Measurements from ENCODE around the gene PCMT1. TPM values are rescaled to one million over a fixed set of nuclear protein-coding genes. Genes with fewer than 3 reads are reported as not detected.
A peak's percentile ranks its signal among the peaks of the same experiment; 100 is the strongest.

PCMT1 gene
- total RNA-seq, 2 donors from 2014 or later: 67.9 to 68.5 TPM

DNA sequence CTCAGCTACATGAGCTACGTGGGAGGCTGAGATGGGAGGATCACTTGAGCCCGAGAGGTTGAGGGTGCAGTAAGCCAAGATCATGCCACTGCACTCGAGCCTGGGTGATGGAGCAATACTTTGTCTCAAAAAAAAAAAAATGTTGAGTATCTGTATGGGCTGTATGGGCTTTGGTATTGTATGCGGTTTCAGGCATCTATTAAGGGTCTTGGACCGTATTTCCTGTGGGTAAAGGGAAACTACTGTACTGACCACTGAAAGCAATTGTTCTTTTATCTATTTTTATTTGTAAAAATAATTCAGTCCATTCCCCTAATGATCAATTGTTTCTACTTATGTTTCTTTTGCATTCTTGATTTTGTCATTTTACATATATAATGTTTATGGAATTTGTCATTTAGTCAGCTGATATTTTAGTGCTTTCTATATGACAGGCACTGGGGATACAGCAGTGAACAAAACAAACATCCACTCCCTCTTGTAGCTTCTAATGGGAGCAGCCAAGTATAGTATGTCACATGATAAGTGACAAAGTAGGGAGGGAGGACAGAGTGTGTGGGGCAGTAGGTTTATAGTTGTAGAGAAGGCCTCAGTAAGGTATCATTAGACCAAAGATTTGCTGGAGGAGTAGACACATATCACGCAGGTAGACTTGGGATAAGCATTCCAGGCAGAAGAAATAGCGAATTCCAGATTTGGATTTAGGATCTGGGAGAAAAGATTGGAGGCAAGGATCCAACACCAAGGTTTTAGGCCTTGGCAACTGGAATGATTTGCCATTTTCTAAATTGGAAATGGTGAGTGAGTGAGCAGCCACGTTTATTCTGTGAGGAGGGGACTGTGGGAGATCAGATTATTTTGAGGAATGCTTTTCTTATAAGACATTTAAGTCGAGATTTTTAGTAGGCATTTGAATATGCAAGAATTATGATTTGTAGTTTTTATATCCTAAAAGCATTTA lies 6.0 kb downstream of the PCMT1 start:
- H3K4me3 Mint-ChIP-seq: no peak overlapping the region
- ATAC-seq (no peak), DNase-seq (ENCODE audit: low spot score) (no peak)
- peaks cover 13 to 18% of the 10 kb centered on the region in 2 donors for H3K4me1 Mint-ChIP-seq (ENCODE audit: low read depth in 2 of 2)
- peak overlapping the region in 1 of 2 donors; percentile 7 for H3K27ac Mint-ChIP-seq
- peaks cover 7% of the 10 kb centered on the region for H3K36me3 Mint-ChIP-seq
- H3K9me3 Mint-ChIP-seq: no peaks in the 10 kb centered on the region
- H3K27me3 Mint-ChIP-seq: no peaks in the 10 kb centered on the region

DNA sequence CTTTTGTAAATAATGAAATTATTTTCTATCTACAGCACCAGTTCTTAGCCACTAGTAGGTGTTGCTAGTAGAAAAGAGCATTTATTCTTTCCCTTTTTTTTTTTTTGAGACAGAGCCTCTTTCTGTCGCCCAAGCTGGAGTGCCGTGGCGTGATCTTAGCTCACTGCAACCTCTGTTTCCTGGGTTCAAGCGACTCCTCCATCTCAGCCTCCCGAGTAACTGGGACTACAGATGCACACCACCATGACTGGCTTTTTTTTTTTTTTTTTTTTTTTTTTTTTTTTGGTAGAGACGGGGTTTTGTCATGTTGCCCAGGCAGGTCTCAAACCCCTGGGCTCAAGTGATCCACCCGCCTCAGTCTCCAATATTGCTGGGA lies 6.7 kb downstream of the PCMT1 start:
- H3K4me3 Mint-ChIP-seq: no peak overlapping the region
- peaks cover 16 to 19% of the 10 kb centered on the region in 2 donors for H3K4me1 Mint-ChIP-seq (ENCODE audit: low read depth in 2 of 2)
- ATAC-seq (no peak), DNase-seq (ENCODE audit: low spot score) (no peak)
- no peaks in the 10 kb centered on the region for H3K9me3 Mint-ChIP-seq
- H3K27me3 Mint-ChIP-seq: no peaks in the 10 kb centered on the region
- H3K36me3 Mint-ChIP-seq: peaks cover 7% of the 10 kb centered on the region
- H3K27ac Mint-ChIP-seq: no peak overlapping the region

DNA sequence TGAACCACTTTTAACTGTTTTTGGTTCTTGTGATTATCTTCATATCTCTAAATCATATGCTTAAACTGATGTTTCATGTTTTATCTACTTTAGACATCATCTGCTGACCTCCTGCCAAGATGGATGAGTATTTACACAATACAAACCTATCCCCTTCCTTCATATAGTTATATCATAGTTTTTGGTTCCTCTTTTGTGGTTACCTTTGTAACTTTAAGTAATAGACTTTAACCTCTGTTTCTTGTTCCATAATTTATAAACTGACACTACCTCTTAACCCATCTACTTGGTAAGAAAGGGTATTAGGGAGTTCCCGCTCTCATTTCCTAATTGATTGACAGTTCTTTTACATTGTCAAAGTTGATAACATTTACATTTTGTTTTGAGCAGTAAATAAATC lies 11.9 kb downstream of the PCMT1 start:
- H3K4me3 Mint-ChIP-seq: no peak overlapping the region
- ATAC-seq (no peak), DNase-seq (ENCODE audit: low spot score) (no peak)
- H3K4me1 Mint-ChIP-seq (ENCODE audit: low read depth in 2 of 2): peaks cover 19 to 26% of the 10 kb centered on the region in 2 donors
- H3K9me3 Mint-ChIP-seq: peaks cover 3% of the 10 kb centered on the region
- H3K36me3 Mint-ChIP-seq: peaks cover 15% of the 10 kb centered on the region
- no peaks in the 10 kb centered on the region for H3K27me3 Mint-ChIP-seq
- peak overlapping the region in 1 of 2 donors; percentile 12 for H3K27ac Mint-ChIP-seq

DNA sequence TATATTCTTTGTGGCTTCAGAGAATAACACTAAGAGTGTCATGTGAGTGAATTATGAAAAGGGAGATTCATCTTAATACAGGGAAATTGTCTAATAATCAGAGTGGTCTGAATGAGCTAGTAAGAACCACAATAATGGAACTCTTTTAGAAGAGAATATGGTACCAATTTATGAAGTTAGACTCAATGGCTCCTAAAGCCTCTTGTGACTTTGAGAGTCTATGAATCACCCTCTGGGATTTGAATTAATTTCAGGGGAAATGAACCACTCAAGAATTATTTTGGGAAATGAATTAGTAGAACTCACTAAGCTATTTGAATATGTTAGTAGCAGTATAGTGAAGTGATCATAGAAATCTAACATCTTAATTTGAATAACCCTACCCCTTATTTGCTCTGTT lies 14.3 kb downstream of the PCMT1 start:
- DNase-seq (ENCODE audit: low spot score) (no peak), ATAC-seq (no peak)
- Mint-ChIP-seq H3K9me3 (peaks cover 7% of the 10 kb centered on the region), H3K27ac (peak overlapping the region in 1 of 2 donors; percentile 67), H3K36me3 (peaks cover 20% of the 10 kb centered on the region), H3K4me1 (ENCODE audit: low read depth in 2 of 2) (peaks cover 17 to 26% of the 10 kb centered on the region in 2 donors), H3K27me3 (no peaks in the 10 kb centered on the region), H3K4me3 (no peak overlapping the region)

DNA sequence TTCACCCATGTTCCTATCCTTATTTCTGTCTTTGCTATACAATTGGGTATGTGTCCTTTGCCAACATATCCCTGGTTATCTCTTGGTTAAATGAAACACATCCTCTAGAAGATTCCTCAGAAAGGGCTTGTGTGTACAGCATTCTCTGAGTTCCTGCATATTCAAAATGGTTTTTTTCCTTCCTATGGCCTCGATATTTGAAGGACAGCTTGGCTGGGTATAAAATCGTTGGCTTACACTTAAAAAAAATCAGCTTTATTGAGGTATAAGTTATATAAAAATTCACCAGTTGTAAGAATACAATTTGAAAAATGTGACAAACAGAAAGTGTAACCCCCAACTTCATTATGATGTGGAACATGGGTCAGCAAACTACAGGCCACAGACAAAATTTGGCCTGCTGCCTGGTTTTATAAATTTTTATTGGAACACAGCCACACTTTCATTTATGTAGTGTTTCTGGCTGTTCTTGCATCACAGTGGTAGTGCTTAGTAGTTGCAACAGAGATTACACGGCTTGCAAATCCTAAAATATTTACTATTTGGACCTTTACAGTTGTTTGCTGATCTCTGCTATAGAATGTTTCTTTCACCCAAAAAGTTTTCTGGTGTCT lies 16.7 kb downstream of the PCMT1 start:
- peaks cover 15 to 17% of the 10 kb centered on the region in 2 donors for H3K4me1 Mint-ChIP-seq (ENCODE audit: low read depth in 2 of 2)
- H3K27me3 Mint-ChIP-seq: no peaks in the 10 kb centered on the region
- H3K36me3 Mint-ChIP-seq: peaks cover 19% of the 10 kb centered on the region
- ATAC-seq (no peak), DNase-seq (ENCODE audit: low spot score) (no peak)
- no peak overlapping the region for H3K27ac Mint-ChIP-seq
- H3K9me3 Mint-ChIP-seq: peaks cover 7% of the 10 kb centered on the region
- no peak overlapping the region for H3K4me3 Mint-ChIP-seq

DNA sequence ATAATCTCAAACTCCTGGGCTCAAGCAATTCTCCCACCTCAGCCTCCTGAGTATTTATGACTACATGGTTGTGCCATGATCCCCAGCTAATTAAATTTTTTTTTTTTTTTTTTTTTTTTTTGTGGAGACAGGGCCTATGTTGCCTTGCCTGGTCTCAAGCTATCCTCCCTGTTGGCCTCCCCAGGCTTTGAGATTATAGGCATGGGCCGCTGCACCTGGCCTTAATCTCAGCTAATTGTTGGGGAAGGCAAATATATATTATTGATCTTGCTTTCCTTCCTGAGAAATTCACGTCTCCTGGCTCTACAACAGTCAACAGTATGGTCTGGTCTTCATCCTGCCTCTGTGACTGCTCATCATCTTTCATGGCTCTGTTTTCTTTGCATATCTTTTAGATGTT lies 20.1 kb downstream of the PCMT1 start:
- H3K27me3 Mint-ChIP-seq: no peaks in the 10 kb centered on the region
- H3K4me1 Mint-ChIP-seq (ENCODE audit: low read depth in 2 of 2): peaks cover 8 to 11% of the 10 kb centered on the region in 2 donors
- DNase-seq (ENCODE audit: low spot score): no peak
- no peak overlapping the region for H3K4me3 Mint-ChIP-seq
- H3K36me3 Mint-ChIP-seq: peaks cover 19% of the 10 kb centered on the region
- ATAC-seq: no peak
- H3K9me3 Mint-ChIP-seq: peaks cover 7% of the 10 kb centered on the region
- H3K27ac Mint-ChIP-seq: peak overlapping the region in 1 of 2 donors; percentile 8

DNA sequence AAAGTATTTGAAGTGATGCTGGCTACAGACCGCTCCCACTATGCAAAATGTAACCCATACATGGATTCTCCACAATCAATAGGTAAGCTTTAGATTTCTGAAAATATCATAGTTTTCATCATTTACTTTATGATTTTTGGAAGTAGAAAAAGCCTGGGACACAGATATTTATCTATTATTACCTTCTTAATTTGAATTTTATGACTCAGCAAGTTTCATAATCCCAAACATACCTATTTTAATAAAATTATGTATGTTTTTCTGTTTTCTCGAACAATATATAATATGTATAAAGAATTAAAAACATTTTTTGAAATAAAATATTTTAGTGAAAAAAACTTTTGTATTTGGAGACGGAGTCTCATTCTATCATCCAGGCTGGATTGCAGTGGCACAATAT lies 21.6 kb downstream of the PCMT1 start:
- no peak for DNase-seq (ENCODE audit: low spot score)
- Mint-ChIP-seq H3K36me3 (peaks cover 13% of the 10 kb centered on the region), H3K9me3 (peaks cover 3% of the 10 kb centered on the region), H3K4me3 (no peak overlapping the region), H3K27ac (no peak overlapping the region), H3K27me3 (no peaks in the 10 kb centered on the region), H3K4me1 (ENCODE audit: low read depth in 2 of 2) (peaks cover 4 to 8% of the 10 kb centered on the region in 2 donors)
- ATAC-seq: no peak

DNA sequence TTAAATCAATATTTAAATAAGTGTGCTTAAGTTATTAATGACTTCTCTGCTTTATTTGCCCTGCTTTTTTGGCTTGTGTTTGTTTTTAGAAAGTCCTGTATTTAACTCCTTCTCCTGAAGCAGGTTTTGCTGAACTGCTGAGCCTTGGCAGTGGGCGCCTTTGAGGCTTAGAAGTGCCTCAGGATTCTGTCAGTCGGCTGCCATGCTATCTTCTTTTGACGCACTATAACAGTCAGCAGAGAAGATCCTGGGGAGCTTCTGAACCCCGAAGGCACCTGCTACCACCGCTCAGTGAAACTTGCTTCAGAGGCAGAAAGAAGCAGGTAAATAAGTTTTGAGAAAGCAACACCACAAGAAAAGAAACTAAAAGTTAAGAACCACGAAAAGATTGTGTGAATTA lies 22.4 kb downstream of the PCMT1 start:
- peaks cover 6% of the 10 kb centered on the region for H3K36me3 Mint-ChIP-seq
- H3K4me3 Mint-ChIP-seq: no peak overlapping the region
- no peaks in the 10 kb centered on the region for H3K9me3 Mint-ChIP-seq
- no peak overlapping the region for H3K27ac Mint-ChIP-seq
- no peaks in the 10 kb centered on the region for H3K27me3 Mint-ChIP-seq
- DNase-seq (ENCODE audit: low spot score) (no peak), ATAC-seq (no peak)
- H3K4me1 Mint-ChIP-seq (ENCODE audit: low read depth in 2 of 2): peaks cover 3 to 6% of the 10 kb centered on the region in 2 donors

DNA sequence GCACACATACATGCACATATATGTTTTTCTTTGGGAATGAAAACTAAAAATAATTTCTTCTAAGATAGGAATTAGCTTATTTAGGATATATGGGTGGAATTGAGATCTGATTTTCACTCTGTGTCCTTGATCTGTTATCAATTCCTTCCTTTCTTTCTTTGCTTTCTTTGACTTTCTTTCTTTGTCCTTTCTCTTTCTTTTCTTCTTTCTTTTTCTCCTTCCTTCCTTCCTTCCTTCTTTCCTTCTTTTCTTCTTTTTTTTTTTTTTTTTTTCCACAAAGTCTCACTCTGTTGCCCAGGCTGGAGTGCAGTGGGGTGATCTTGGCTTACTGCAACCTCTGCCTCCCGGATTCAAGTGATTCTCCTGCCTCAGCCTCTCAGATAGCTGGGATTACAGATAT lies 28.1 kb downstream of the PCMT1 start:
- Mint-ChIP-seq H3K27ac (no peak overlapping the region), H3K4me1 (ENCODE audit: low read depth in 2 of 2) (peaks cover 0 to 5% of the 10 kb centered on the region in 2 donors), H3K36me3 (peaks cover 5% of the 10 kb centered on the region), H3K9me3 (no peaks in the 10 kb centered on the region), H3K4me3 (no peak overlapping the region), H3K27me3 (no peaks in the 10 kb centered on the region)
- DNase-seq (ENCODE audit: low spot score) (no peak), ATAC-seq (no peak)

DNA sequence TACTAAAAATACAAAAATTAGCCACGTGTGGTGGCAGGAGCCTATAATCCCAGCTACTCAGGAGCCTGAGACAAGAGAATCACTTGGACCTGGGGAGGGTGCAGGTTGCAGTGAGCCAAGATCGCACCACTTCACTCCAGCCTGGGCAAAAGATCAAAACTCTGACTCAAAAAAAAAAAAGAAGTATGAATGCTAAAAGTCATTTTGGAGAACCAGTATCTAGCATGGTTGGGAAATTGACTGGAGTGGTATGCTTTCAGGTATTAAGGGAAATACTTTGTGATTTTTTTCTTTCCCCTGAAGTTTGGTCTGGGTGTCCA lies 30.1 kb downstream of the PCMT1 start:
- no peaks in the 10 kb centered on the region for H3K9me3 Mint-ChIP-seq
- no peak for ATAC-seq
- no peaks in the 10 kb centered on the region for H3K27me3 Mint-ChIP-seq
- no peak overlapping the region for H3K4me3 Mint-ChIP-seq
- no peak for DNase-seq (ENCODE audit: low spot score)
- H3K27ac Mint-ChIP-seq: no peak overlapping the region
- H3K4me1 Mint-ChIP-seq (ENCODE audit: low read depth in 2 of 2): peaks cover 4 to 5% of the 10 kb centered on the region in 2 donors
- peaks cover 11% of the 10 kb centered on the region for H3K36me3 Mint-ChIP-seq

DNA sequence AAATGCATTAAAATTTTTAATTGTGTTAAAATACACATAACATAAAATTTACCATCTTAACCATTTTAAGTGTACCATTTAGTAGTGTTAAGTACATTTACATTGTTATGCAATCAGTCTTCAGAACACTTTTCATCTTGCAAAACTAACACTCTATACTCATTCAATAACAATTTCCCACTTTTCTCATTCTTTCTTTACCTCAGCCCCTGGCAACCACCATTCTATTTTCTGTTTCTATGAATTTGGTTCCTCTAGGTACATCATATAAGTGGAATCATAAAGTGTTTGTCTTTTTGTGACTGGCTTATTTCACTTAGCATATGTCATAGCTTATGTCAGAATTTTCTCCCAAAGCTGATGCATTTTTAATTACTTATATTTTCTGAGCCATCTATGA lies 32.2 kb downstream of the PCMT1 start:
- H3K36me3 Mint-ChIP-seq: peaks cover 11% of the 10 kb centered on the region

DNA sequence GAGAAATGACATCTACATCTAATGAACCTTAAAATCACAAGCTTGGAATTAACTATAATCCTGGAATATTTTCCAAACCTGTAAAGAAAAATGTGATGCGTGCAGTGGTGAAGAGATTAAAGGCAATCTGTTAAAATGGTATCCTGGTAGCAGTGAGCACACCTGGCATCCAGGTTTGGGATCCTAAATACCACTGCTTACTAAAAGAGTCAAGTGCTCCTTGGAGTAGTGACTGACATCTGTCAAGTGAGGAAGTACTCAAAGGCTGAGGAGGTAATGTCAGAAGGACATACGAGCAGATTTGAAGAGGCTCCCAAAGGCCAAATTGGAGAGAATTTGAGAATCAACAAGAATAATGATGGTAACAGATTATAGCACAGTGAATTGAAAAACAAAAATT lies 32.8 kb downstream of the PCMT1 start:
- peaks cover 4 to 5% of the 10 kb centered on the region in 2 donors for H3K4me1 Mint-ChIP-seq (ENCODE audit: low read depth in 2 of 2)
- H3K27me3 Mint-ChIP-seq: no peaks in the 10 kb centered on the region
- no peaks in the 10 kb centered on the region for H3K9me3 Mint-ChIP-seq
- DNase-seq (ENCODE audit: low spot score): no peak
- peaks cover 11% of the 10 kb centered on the region for H3K36me3 Mint-ChIP-seq
- H3K4me3 Mint-ChIP-seq: no peak overlapping the region
- no peak overlapping the region for H3K27ac Mint-ChIP-seq
- no peak for ATAC-seq

More for the DNA sequence above, 32.2 kb downstream of the PCMT1 start:
- Mint-ChIP-seq H3K9me3 (no peaks in the 10 kb centered on the region), H3K4me3 (no peak overlapping the region), H3K4me1 (ENCODE audit: low read depth in 2 of 2) (peaks cover 4 to 5% of the 10 kb centered on the region in 2 donors), H3K27ac (no peak overlapping the region), H3K27me3 (no peaks in the 10 kb centered on the region)
- DNase-seq (ENCODE audit: low spot score) (no peak), ATAC-seq (no peak)

DNA sequence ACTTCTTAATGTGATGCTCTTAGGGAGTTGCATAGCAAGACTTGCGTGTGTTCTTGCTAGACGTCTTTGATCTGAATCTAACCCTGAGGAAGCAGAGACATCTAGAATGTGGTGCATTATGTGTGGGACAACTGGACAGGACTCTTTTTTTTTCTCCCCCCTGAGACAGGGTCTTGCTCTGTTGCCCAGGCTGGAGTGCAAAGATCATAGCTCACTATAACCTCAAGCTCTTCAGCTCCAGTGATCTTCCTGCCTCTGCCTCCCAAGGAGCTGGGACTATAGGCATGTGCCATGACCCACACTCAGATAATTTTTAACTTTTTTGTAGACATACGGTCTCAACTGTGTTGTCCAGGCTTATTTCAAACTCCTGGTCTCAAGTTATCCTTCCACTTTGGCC lies 34.0 kb downstream of the PCMT1 start:
- no peak for ATAC-seq
- H3K4me1 Mint-ChIP-seq (ENCODE audit: low read depth in 2 of 2): peaks cover 4 to 5% of the 10 kb centered on the region in 2 donors
- H3K36me3 Mint-ChIP-seq: peaks cover 11% of the 10 kb centered on the region

DNA sequence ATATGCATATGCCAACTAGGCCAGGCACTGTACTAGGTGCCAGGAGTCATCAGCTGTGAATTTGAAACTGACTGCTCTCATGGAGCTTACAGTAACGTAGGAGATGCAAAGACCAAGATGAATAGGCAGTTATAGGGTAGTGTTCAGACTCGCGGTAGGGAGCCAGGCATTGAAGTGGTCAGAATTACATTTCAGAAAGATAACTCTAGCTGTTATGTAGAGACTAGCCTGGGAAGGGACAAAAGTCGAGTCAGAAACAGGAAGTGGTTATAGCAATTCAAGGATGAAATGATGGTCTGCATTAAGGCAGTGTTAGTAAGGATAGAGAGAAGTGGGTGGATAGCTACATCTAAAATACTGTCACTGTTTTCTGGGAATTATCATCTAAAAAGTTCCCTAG lies 56.6 kb downstream of the PCMT1 start:
- no peaks in the 10 kb centered on the region for H3K9me3 Mint-ChIP-seq
- H3K27ac Mint-ChIP-seq: peak overlapping the region in 1 of 2 donors; percentile 7
- no peaks in the 10 kb centered on the region for H3K27me3 Mint-ChIP-seq
- no peak for DNase-seq (ENCODE audit: low spot score)
- H3K4me1 Mint-ChIP-seq (ENCODE audit: low read depth in 2 of 2): peaks cover 4 to 11% of the 10 kb centered on the region in 2 donors
- peak in 1 of 2 donors; percentile 56 for ATAC-seq
- peaks cover under 1% of the 10 kb centered on the region for H3K36me3 Mint-ChIP-seq
- no peak overlapping the region for H3K4me3 Mint-ChIP-seq

More for the DNA sequence above, 34.0 kb downstream of the PCMT1 start:
- Mint-ChIP-seq H3K27ac (no peak overlapping the region), H3K9me3 (no peaks in the 10 kb centered on the region), H3K27me3 (no peaks in the 10 kb centered on the region), H3K4me3 (no peak overlapping the region)
- DNase-seq (ENCODE audit: low spot score): no peak
